Left hindlimb (tissue), 1 donor: Measurements from ENCODE around the gene CNOT2.
"Not testable (repeated sequence)": the region's sequence is repeated elsewhere in the genome, so short reads cannot be mapped to it uniquely, and the experiment has no call there.

ENCODE experiments used
- DNase-seq: peaks from one replicate; pipeline ENCODE4 v3.0.0-alpha.2; 2018

CNOT2 gene

DNA sequence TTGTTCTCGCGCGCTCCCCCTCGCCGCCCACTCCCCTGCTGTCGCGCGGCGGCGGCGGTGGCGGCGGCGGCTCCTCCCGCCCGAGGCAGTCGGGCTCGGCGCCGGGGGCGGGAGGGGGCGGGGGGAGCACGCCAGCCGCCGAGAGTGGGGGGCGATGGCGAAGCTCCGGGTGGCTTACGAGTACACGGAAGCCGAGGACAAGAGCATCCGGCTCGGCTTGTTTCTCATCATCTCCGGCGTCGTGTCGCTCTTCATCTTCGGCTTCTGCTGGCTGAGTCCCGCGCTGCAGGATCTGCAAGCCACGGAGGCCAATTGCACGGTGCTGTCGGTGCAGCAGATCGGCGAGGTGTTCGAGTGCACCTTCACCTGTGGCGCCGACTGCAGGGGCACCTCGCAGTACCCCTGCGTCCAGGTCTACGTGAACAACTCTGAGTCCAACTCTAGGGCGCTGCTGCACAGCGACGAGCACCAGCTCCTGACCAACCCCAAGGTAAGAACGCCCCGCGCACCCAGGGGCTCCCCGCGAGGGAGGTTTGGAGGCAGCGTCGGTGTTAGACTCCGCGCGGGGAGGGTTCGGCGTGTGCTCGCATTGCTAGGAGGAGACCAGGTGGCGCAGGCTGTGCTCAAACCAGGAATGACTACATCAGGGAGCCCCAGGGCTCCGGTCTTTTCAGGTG, 123.5 kb downstream of the CNOT2 start:
- DNase-seq, result peak; percentile 66

- no peak for DNase-seq
These were observed 124.3 kb downstream of the CNOT2 start for GRCh38 chr12:70367258-70368141.

- DNase-seq, result no peak
These were observed 129.6 kb downstream of the CNOT2 start for GRCh38 chr12:70372881-70373280.

GRCh38 chr12:70379846-70380245, 136.6 kb downstream of the CNOT2 start:
- DNase-seq, result no peak

GRCh38 chr12:70383484-70383883, 140.3 kb downstream of the CNOT2 start:
- DNase-seq, result no peak

DNA sequence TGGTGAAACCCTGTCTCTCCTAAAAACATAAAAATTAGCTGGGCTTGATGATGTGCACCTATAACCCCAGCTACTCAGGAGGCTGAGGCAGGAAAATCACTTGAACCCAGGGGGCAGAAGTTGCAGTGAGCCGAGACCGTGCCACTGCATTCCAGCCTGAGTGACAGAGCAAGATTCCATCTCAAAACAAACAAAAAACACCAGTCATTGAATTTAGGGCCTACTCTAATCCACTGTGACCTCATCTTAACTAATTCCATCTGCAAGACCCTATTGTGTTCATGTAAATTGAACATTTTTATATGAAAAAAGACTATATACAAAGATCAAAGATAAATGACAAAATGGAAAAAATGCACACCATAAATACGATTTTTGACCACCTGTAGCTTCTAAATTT, 140.7 kb downstream of the CNOT2 start:
- DNase-seq, result no peak

DNA sequence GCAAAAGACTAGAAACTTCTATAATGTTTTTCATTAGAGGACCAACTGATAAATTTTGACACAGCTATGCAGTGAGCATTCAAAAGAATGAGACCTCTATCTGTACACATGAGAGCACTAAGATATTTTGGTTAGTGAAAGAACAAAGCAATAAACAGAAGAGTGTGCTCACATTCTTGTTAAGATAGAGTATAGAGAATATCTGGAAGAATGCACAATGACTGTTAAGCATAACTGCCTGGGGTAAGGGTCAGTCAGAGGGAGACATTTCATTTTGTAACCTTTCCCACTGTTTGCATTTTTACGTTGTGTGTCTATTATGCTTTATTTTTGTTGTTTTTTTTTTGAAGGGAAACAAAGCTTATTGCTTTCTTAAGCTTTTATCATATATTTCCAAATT, 143.5 kb downstream of the CNOT2 start:
- no peak for DNase-seq

GRCh38 chr12:70389678-70390077, 146.4 kb downstream of the CNOT2 start:
- DNase-seq, result no peak

DNA sequence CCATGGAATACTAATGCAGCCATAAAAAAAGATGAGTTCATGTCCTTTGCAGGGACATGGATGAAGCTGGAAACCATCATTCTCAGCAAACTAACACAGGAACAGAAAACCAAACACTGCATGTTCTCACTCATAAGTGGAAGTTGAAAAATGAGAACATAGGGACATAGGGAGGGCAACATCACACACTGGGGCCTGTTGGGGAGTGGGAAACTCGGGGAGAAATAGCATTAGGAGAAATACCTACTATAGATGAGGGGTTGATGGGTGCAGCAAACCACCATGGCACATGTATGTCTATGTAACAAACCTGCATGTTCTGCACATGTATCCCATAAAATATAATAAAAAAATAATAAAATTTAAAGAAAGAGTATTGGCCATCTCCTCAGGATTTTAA, 149.4 kb downstream of the CNOT2 start:
- not testable (repeated sequence) for DNase-seq

DNA sequence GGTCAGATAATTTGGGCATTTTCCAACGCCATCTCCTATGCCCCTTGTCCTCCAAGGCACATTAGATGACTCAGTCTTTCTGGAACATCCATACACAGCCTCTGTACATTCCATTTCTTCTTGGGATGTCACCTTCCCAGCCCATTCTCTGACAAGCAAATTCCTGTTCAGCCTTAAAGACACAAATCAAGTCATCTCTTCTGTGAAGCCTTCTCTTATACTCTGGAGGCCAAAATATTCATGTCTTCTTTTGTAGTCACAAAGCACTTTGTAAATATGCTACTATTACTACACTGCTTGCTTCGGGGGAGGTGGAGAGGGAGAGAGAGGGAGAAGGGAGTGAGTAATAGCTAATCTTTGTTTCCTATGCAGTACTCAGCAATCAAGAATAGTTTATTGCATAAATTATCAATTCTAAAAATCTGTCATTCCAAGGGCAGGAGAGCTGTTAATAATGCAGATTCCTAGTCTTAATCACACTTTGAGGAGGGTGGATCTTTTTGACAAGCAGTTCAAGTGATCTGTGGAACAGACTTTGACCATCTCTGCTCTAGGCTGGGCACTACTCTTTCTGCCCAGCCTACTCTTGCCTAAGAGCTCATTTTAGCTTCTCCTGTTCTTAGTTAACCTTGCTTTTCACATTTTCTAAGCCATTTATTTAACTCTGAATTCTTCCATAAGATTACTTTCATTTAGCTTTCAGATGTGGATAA, 150.7 kb downstream of the CNOT2 start:
- no peak for DNase-seq

DNA sequence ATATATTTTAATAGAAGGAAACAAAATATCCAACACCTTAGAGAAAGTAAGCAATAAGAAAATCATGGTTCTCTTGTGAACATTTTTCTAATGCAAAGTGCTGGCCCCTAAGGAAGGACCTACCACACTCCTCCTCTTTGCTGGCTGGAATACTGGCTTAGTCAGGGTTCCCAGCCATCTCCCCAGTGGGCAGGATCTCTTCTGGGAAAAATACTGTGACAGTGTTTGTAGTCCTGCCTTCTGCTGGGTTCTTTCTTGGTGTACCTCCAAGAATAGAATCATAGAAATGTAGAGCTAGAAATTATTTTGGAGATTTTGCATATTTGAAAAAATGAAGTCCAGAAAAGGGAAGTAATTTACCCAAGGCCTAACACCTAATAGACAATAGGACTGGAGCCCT, 154.8 kb downstream of the CNOT2 start:
- no peak for DNase-seq

- no peak for DNase-seq
These were observed 155.6 kb downstream of the CNOT2 start for GRCh38 chr12:70398862-70399261.

GRCh38 chr12:70399311-70399710, 156.1 kb downstream of the CNOT2 start:
- no peak for DNase-seq

GRCh38 chr12:70400124-70400523, 156.9 kb downstream of the CNOT2 start:
- DNase-seq, result no peak

- DNase-seq, result no peak
These were observed 159.4 kb downstream of the CNOT2 start for GRCh38 chr12:70402597-70402996.

- DNase-seq, result no peak
These were observed 160.6 kb downstream of the CNOT2 start for GRCh38 chr12:70403826-70404225.
